Measurements from ENCODE around the gene NDFIP1.

The NDFIP1 gene

DNA sequence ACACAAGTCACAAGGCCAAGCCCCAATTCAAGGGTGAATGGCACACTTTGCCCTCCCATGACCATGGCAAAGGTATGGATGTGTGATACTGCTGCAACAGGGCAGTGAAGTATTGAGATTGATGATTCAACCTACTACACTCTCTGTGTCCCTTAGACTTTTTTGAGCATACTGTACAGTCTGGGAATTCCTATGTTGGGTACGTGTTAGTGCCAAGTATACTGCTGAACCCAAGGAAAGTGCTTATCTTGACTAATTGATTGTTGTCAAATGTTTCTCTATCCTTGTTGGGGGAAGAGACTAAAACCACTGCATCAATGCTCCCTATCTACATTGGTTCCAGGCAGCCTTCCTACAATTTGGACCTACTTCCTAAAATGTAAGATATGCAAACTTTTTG is 93.7 kb downstream of the NDFIP1 start:
- TF ChIP-seq, protein P1, sequence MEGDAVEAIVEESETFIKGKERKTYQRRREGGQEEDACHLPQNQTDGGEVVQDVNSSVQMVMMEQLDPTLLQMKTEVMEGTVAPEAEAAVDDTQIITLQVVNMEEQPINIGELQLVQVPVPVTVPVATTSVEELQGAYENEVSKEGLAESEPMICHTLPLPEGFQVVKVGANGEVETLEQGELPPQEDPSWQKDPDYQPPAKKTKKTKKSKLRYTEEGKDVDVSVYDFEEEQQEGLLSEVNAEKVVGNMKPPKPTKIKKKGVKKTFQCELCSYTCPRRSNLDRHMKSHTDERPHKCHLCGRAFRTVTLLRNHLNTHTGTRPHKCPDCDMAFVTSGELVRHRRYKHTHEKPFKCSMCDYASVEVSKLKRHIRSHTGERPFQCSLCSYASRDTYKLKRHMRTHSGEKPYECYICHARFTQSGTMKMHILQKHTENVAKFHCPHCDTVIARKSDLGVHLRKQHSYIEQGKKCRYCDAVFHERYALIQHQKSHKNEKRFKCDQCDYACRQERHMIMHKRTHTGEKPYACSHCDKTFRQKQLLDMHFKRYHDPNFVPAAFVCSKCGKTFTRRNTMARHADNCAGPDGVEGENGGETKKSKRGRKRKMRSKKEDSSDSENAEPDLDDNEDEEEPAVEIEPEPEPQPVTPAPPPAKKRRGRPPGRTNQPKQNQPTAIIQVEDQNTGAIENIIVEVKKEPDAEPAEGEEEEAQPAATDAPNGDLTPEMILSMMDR (conservative IDR thresholded peaks at IDR 0.05) = no peak
- H3K27ac ChIP-seq = no peak overlapping the region

Measured in VCaP (cell line).